ENCODE measurements around the gene KRT3.

The KRT3 gene

DNA sequence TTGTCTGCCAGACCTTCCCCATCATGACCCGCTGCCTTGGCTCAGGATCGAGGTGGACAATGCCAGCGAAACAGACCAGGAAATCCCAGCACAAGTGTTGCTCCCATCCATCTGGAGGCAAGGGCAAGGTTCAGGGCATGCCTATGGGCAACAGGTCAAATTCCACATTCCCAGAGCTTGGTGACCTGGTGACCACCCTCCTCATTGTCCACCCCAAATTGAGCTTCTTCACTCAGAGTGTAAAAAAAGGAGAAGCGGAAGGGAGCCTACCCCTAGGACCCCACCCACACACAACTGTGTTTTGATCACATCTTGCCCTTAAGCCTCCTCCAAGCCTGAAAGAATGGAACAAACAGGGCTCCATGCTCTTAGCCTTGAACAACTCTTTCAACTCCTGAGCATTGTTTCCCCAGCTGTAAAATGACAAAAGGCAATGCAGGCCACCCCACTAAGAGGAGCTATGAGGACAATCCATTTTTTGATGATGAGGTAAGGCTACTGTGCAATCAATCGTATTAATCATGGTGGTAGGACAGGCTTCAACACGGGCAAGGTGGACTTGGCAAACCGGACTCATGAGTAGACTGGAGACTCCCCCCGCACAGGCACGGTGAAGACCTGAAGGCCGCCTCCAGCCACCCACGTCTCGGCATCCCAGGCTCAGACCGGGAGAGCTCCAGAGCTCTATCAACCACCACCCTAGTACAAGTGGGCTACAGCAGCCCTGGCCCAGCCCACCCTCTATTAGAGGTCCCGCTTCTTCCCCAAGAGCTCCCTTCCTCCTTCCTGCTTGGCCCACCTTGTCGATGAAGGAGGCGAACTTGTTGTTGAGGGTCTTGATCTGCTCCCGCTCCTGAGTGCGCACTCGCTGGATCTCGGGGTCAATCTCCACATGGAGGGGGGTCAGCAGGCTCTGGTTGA lies 37.3 kb upstream of the KRT3 start:
- Histone ChIP-seq H3K4me1 (ENCODE audit: control insufficient read depth, insufficient read depth, low read depth, low read length) (peaks cover 28% of the 10 kb centered on the region), H3K18ac (ENCODE audit: low read depth in 1 of 2, low read length in 2 of 2) (no peak overlapping the region), H3K27ac (ENCODE audit: low read length, poor library complexity, severe bottlenecking) (no peak overlapping the region), H2AFZ (ENCODE audit: low read depth, low read length) (no peak overlapping the region), H3K79me1 (replicated peaks; ENCODE audit: low read length, poor library complexity, severe bottlenecking) (no peaks in the 10 kb centered on the region), H3K4ac (ENCODE audit: low read depth in 1 of 2, low read length in 2 of 2) (no peak overlapping the region), H3K36me3 (ENCODE audit: control insufficient read depth in 1 of 2, insufficient read depth in 2 of 2, low read depth in 1 of 2, low read length in 2 of 2) (no peaks in the 10 kb centered on the region), H3K23ac (ENCODE audit: low read length in 2 of 2) (no peak overlapping the region), H2BK15ac (ENCODE audit: low read depth, poor library complexity, severe bottlenecking) (no peak overlapping the region), H2AK5ac (ENCODE audit: low read length, severe bottlenecking) (no peak overlapping the region), H2BK120ac (ENCODE audit: low read depth, low read length) (no peak overlapping the region), H4K8ac (ENCODE audit: low read length) (no peak overlapping the region), H2BK5ac (ENCODE audit: low read depth, low read length, poor library complexity, severe bottlenecking) (no peak overlapping the region), H2BK12ac (ENCODE audit: low read length in 2 of 2) (no peak overlapping the region), H4K91ac (ENCODE audit: low read length) (no peak overlapping the region), H3K4me3 (ENCODE audit: insufficient read depth in 1 of 2, low read depth in 1 of 2, low read length in 2 of 2) (no peak overlapping the region), H3K9ac (ENCODE audit: low read length) (no peak overlapping the region), H3K14ac (ENCODE audit: low read length in 2 of 2) (no peak overlapping the region), H3K4me2 (ENCODE audit: low read length, poor library complexity, severe bottlenecking) (no peak overlapping the region), H3K27me3 (ENCODE audit: control insufficient read depth in 1 of 2, insufficient read depth in 1 of 2, low read length in 2 of 2) (peaks cover 0 to 18% of the 10 kb centered on the region in 2 experiments), H3K9me3 (ENCODE audit: control insufficient read depth, low read length) (no peaks in the 10 kb centered on the region)
- 91% methylated on average over 20 of the region's 20 CpGs for WGBS
- DNase-seq: no peak

DNA sequence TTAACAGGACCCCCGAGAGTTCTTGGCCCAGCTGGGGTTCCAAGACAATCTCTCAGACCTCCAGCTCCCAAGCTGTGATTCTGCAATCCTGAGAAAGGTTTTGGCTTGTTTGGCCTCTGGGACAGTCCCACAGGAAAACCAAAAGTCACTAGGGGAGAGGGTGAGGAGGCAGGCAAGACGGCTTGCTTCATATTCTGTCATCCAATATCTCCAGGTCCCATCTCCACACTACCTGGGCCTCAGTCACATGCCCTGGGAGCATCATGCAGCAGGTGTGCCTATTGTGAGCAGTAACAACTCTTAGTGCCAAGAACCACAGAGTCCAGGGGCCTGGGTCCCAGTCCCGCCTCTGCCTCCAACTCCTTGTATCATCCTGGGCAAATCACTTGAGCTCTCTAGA lies 36.5 kb upstream of the KRT3 start:
- Histone ChIP-seq H3K4ac (ENCODE audit: low read depth in 1 of 2, low read length in 2 of 2) (no peak overlapping the region), H2BK12ac (ENCODE audit: low read length in 2 of 2) (no peak overlapping the region), H3K79me1 (replicated peaks; ENCODE audit: low read length, poor library complexity, severe bottlenecking) (no peaks in the 10 kb centered on the region), H2AK5ac (ENCODE audit: low read length, severe bottlenecking) (no peak overlapping the region), H2BK5ac (ENCODE audit: low read depth, low read length, poor library complexity, severe bottlenecking) (no peak overlapping the region), H4K8ac (ENCODE audit: low read length) (no peak overlapping the region), H3K36me3 (ENCODE audit: control insufficient read depth in 1 of 2, insufficient read depth in 2 of 2, low read depth in 1 of 2, low read length in 2 of 2) (no peaks in the 10 kb centered on the region), H3K18ac (ENCODE audit: low read depth in 1 of 2, low read length in 2 of 2) (no peak overlapping the region), H3K9me3 (ENCODE audit: control insufficient read depth, low read length) (no peaks in the 10 kb centered on the region), H2BK120ac (ENCODE audit: low read depth, low read length) (no peak overlapping the region), H3K9ac (ENCODE audit: low read length) (no peak overlapping the region), H3K4me1 (ENCODE audit: control insufficient read depth, insufficient read depth, low read depth, low read length) (peaks cover 26% of the 10 kb centered on the region), H3K27me3 (ENCODE audit: control insufficient read depth in 1 of 2, insufficient read depth in 1 of 2, low read length in 2 of 2) (peaks cover 0 to 18% of the 10 kb centered on the region in 2 experiments), H3K14ac (ENCODE audit: low read length in 2 of 2) (no peak overlapping the region), H4K91ac (ENCODE audit: low read length) (no peak overlapping the region), H3K4me3 (ENCODE audit: insufficient read depth in 1 of 2, low read depth in 1 of 2, low read length in 2 of 2) (no peak overlapping the region), H3K27ac (ENCODE audit: low read length, poor library complexity, severe bottlenecking) (no peak overlapping the region), H2BK15ac (ENCODE audit: low read depth, poor library complexity, severe bottlenecking) (no peak overlapping the region), H3K4me2 (ENCODE audit: low read length, poor library complexity, severe bottlenecking) (no peak overlapping the region), H2AFZ (ENCODE audit: low read depth, low read length) (no peak overlapping the region), H3K23ac (ENCODE audit: low read length in 2 of 2) (no peak overlapping the region)
- 70% methylated on average over 3 of the region's 3 CpGs for WGBS
- DNase-seq: no peak

DNA sequence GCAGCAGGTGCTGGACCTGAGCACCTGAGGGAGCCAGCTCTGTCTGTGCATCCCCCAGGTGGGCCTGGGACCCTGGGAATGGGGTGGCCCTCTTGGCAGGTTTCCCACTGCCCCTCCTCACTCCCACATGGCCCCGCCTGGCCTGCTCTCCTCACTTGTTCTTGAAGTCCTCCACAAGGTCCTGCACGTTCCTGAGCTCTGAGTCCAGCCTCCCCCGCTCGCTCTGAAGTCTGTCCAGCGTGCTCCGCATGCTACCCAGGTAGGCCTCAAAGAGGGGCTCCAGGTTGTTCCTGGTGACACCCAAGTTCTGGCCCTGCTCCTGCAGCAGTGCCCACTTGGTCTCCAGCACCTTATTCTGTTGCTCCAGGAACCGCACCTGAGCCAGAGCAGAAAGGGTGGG lies 35.3 kb upstream of the KRT3 start:
- Histone ChIP-seq H3K27me3 (ENCODE audit: control insufficient read depth in 1 of 2, insufficient read depth in 1 of 2, low read length in 2 of 2) (peaks cover 0 to 21% of the 10 kb centered on the region in 2 experiments), H2BK15ac (ENCODE audit: low read depth, poor library complexity, severe bottlenecking) (no peak overlapping the region), H2BK12ac (ENCODE audit: low read length in 2 of 2) (no peak overlapping the region), H3K9me3 (ENCODE audit: control insufficient read depth, low read length) (no peaks in the 10 kb centered on the region), H3K4me2 (ENCODE audit: low read length, poor library complexity, severe bottlenecking) (no peak overlapping the region), H4K8ac (ENCODE audit: low read length) (no peak overlapping the region), H2AK5ac (ENCODE audit: low read length, severe bottlenecking) (no peak overlapping the region), H3K4ac (ENCODE audit: low read depth in 1 of 2, low read length in 2 of 2) (no peak overlapping the region), H3K27ac (ENCODE audit: low read length, poor library complexity, severe bottlenecking) (no peak overlapping the region), H2BK5ac (ENCODE audit: low read depth, low read length, poor library complexity, severe bottlenecking) (no peak overlapping the region), H3K9ac (ENCODE audit: low read length) (no peak overlapping the region), H3K4me3 (ENCODE audit: insufficient read depth in 1 of 2, low read depth in 1 of 2, low read length in 2 of 2) (no peak overlapping the region), H3K18ac (ENCODE audit: low read depth in 1 of 2, low read length in 2 of 2) (no peak overlapping the region), H3K79me1 (replicated peaks; ENCODE audit: low read length, poor library complexity, severe bottlenecking) (no peaks in the 10 kb centered on the region), H3K14ac (ENCODE audit: low read length in 2 of 2) (no peak overlapping the region), H2AFZ (ENCODE audit: low read depth, low read length) (no peak overlapping the region), H3K4me1 (ENCODE audit: control insufficient read depth, insufficient read depth, low read depth, low read length) (peaks cover 22% of the 10 kb centered on the region), H3K36me3 (ENCODE audit: control insufficient read depth in 1 of 2, insufficient read depth in 2 of 2, low read depth in 1 of 2, low read length in 2 of 2) (no peaks in the 10 kb centered on the region), H4K91ac (ENCODE audit: low read length) (no peak overlapping the region), H2BK120ac (ENCODE audit: low read depth, low read length) (no peak overlapping the region), H3K23ac (ENCODE audit: low read length in 2 of 2) (no peak overlapping the region)
- DNase-seq: no peak
- WGBS: 88% methylated on average over 7 of the region's 7 CpGs

DNA sequence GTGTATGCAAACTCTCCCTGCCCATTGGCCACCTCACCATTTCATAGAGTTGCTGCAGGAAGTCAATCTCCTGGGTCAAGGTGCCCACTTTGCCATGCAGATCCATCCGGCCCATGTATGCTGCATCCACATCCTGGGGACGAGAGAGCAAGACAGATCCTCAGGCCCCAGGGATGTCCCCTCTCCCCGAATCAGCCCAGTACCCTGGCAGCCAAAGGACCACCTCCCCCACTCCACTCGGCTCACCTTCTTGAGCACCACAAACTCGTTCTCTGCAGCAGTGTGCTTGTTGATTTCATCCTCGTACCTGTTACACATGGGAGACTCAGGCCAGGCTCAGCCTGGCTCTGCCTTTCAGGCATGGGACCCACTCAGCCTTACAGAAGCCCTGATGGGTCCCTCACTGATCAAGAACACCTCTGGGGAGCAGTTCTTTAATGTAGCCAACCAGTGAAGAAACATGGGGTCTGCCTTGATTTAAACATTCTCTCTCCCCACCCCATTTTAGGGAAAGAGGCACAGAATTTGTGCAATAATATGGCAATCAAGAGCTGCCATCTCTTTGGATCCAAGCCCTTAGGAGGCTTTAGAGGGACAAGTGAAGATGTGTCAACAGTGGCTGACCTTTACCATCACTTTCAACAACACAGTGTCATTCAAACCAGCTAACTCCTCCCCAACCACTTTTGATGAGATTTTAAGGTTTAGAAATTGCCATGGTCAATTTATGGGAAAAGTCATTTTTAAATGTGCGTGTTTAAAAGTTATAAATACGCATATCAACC lies 34.3 kb upstream of the KRT3 start:
- Histone ChIP-seq H3K4me3 (ENCODE audit: insufficient read depth in 1 of 2, low read depth in 1 of 2, low read length in 2 of 2) (no peak overlapping the region), H2BK12ac (ENCODE audit: low read length in 2 of 2) (no peak overlapping the region), H2BK5ac (ENCODE audit: low read depth, low read length, poor library complexity, severe bottlenecking) (no peak overlapping the region), H3K23ac (ENCODE audit: low read length in 2 of 2) (no peak overlapping the region), H3K79me1 (replicated peaks; ENCODE audit: low read length, poor library complexity, severe bottlenecking) (no peaks in the 10 kb centered on the region), H2BK120ac (ENCODE audit: low read depth, low read length) (no peak overlapping the region), H2AK5ac (ENCODE audit: low read length, severe bottlenecking) (peak overlapping the region; percentile 1), H4K8ac (ENCODE audit: low read length) (no peak overlapping the region), H4K91ac (ENCODE audit: low read length) (no peak overlapping the region), H3K14ac (ENCODE audit: low read length in 2 of 2) (no peak overlapping the region), H3K4ac (ENCODE audit: low read depth in 1 of 2, low read length in 2 of 2) (no peak overlapping the region), H3K36me3 (ENCODE audit: control insufficient read depth in 1 of 2, insufficient read depth in 2 of 2, low read depth in 1 of 2, low read length in 2 of 2) (no peaks in the 10 kb centered on the region), H3K4me2 (ENCODE audit: low read length, poor library complexity, severe bottlenecking) (no peak overlapping the region), H3K27ac (ENCODE audit: low read length, poor library complexity, severe bottlenecking) (no peak overlapping the region), H2AFZ (ENCODE audit: low read depth, low read length) (no peak overlapping the region), H2BK15ac (ENCODE audit: low read depth, poor library complexity, severe bottlenecking) (no peak overlapping the region), H3K9ac (ENCODE audit: low read length) (no peak overlapping the region), H3K9me3 (ENCODE audit: control insufficient read depth, low read length) (no peaks in the 10 kb centered on the region), H3K27me3 (ENCODE audit: control insufficient read depth in 1 of 2, insufficient read depth in 1 of 2, low read length in 2 of 2) (peaks cover 0 to 21% of the 10 kb centered on the region in 2 experiments), H3K18ac (ENCODE audit: low read depth in 1 of 2, low read length in 2 of 2) (no peak overlapping the region), H3K4me1 (ENCODE audit: control insufficient read depth, insufficient read depth, low read depth, low read length) (peaks cover 12% of the 10 kb centered on the region)
- no peak for DNase-seq
- 75% methylated on average over 6 of the region's 8 CpGs for WGBS
